ENCODE measurements around the gene TMEM254.

DNA sequence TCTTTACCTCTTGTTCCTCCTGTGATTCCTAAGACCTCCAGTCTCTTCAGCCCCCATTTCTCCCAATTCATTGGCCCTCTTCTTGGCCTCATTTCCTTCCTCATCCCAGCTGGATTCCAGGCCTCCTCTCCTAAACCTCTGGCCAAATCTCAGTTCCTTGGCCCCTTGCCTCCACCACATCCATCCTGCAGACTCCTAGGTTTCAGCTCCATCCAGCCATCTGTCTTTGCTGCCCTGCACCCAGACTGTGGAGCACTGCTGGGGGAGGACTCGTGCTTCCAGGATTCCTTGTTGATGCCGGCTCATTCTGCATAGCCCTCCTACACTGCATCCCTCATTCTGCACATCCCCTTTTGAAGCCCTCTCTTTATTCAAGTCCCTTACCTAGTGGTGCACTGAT, 60.8 kb downstream of the TMEM254 start:
- TF ChIP-seq EZH2phosphoT487 (IDR thresholded peaks at IDR 0.05; ENCODE audit: low read depth): no peak
- TF ChIP-seq, protein P1, sequence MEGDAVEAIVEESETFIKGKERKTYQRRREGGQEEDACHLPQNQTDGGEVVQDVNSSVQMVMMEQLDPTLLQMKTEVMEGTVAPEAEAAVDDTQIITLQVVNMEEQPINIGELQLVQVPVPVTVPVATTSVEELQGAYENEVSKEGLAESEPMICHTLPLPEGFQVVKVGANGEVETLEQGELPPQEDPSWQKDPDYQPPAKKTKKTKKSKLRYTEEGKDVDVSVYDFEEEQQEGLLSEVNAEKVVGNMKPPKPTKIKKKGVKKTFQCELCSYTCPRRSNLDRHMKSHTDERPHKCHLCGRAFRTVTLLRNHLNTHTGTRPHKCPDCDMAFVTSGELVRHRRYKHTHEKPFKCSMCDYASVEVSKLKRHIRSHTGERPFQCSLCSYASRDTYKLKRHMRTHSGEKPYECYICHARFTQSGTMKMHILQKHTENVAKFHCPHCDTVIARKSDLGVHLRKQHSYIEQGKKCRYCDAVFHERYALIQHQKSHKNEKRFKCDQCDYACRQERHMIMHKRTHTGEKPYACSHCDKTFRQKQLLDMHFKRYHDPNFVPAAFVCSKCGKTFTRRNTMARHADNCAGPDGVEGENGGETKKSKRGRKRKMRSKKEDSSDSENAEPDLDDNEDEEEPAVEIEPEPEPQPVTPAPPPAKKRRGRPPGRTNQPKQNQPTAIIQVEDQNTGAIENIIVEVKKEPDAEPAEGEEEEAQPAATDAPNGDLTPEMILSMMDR (IDR thresholded peaks at IDR 0.05; ENCODE audit: low read depth, low read length): no peak
